Suppressor macrophage treated with lipopolysaccharide for 4 hours (primary cell): Measurements from ENCODE around the gene PNMA8B.
"Not testable (repeated sequence)": the region's sequence is repeated elsewhere in the genome, so short reads cannot be mapped to it uniquely, and the experiment has no call there.

Source experiments
- DNase-seq: peaks from one replicate; pipeline ENCODE4 v3.0.0-alpha.2; 2020

PNMA8B gene, protein sequence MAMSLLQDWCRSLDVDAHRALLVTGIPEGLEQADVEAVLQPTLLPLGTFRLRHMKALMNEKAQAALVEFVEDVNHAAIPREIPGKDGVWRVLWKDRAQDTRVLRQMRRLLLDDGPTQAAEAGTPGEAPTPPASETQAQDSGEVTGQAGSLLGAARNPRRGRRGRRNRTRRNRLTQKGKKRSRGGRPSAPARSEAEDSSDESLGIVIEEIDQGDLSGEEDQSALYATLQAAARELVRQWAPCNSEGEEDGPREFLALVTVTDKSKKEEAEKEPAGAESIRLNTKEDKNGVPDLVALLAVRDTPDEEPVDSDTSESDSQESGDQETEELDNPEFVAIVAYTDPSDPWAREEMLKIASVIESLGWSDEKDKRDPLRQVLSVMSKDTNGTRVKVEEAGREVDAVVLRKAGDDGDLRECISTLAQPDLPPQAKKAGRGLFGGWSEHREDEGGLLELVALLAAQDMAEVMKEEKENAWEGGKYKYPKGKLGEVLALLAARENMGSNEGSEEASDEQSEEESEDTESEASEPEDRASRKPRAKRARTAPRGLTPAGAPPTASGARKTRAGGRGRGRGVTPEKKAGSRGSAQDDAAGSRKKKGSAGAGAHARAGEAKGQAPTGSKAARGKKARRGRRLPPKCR

GRCh38 chr19:46495786-46496099 is at the start of gene PNMA8B:
Gene PNMA8B (minus strand): TSS chr19:46495867. CDS start chr19:46495465, 402 bp downstream.
- no peak for DNase-seq

- no peak for DNase-seq
Observed at GRCh38 chr19:46544651-46545050, 49.0 kb upstream of the PNMA8B start.

- DNase-seq: peak; percentile 98
Observed at GRCh38 chr19:46542428-46543230, 47.0 kb upstream of the PNMA8B start.

DNA sequence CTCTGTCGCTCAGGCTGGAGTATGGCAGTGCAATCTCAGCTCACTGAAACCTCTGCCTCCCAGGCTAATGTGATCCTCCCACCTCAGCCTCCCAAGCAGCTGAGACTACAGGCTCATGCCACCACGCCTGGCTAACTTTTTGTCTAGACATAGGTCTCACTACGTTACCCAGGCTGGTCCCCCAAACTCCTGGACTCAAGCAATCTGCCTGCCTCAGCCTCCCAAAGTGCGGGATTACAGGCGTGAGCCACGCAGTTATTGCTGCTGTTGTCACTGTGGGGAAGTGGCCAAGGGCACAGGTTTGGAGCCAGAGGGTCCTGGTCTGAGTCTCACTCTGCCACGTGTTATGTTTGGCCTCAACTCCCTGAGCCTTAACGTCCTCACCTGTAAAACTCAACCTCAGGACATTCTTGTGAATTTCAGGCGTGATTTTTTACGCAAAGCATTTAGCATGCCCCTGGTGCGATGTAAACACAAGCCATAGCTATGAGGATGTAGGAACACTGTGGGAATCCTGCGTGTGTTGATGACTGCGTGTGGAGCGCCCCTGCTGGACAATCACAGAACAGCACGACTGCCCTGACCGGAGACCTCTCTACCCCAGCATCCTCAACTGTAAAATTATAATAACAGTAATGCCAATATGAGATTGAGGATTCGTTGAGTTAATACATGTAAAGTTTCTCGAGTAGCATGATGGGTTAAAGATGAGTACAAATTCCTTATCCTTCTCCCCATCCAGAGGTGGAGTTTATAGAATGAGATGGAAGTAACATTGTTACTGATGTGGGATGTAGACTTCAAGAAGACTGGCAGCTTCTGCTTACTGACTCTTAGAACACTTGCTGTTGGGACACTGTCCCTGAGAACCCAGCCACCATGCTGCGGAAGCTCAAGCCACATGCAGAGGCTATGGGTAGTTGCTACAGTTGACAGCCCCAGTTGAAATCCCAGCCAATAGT is 41.8 kb upstream of the PNMA8B start:
- DNase-seq: peak; percentile 72

DNA sequence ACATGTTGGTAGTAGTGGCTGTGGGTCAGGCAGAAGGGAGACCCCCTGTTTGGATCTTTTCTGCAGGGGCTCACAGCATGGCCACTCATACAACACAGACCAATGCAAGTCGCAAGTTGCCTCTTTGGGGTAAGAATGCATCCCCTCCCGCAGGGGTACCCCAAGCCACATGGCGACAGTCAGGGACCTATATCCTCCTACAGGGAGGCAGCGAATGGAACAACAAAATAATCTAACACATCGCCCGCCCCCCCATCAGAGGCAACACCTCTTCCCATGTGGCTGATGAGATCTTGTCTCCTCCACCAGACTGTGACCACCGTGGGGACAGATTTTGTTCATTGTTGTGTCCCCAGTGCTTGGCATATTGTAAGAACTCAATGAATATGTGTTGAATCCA is 40.7 kb upstream of the PNMA8B start:
- no peak for DNase-seq

- DNase-seq: no peak
Observed at GRCh38 chr19:46533621-46534081, 38.0 kb upstream of the PNMA8B start.

- no peak for DNase-seq
Observed at GRCh38 chr19:46533078-46533620, 37.5 kb upstream of the PNMA8B start.

GRCh38 chr19:46530636-46531035 is 35.0 kb upstream of the PNMA8B start:
- DNase-seq: no peak

GRCh38 chr19:46529622-46530451 is 34.2 kb upstream of the PNMA8B start:
- DNase-seq: peak; percentile 97

DNA sequence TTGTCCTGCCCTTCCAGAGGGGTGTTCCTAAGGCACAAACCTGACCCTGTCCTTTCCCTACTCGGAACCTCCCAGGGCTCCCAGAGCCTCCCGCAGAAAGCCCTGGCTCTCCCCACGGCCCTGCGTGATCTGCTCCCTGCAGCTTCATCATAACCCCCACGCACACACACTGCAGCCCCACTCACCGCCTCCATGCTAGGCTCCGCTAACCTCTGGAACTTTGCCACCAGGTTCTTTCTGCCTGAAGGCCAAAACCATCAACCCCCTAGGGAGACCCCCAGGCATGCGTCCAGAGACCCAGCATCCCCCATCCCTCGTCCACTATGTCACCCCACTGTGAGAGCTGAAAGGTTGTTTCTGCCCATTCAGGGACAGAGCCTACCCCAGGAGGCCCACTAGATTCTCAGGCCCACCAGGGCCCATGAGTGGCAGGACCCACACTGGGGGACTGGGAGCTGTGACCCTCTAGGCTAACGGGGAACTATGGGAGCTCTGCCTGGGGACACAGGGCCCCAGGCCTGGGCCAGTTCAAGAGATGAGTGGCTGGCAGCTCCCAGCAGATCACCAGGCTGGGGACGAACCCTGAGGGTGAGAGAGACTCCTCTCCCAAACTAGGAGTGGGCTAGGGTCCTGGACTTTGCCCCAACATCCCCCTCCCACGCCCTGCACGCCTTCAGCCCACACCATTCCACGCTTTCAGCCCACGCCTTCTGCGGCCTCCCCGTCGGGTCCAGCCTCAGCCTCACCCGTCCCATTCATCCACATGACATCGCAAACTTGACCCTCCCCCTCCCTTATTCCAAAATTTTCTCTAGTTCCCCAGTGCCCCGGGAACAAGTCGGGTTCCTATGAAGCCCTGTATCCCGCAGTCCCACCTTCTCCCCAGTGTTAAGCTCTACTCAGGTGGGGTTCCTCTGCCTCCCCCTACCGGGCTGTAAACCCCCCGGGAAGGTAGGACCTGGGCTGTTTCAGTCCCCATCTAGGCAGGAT is 33.2 kb upstream of the PNMA8B start:
- no peak for DNase-seq

DNA sequence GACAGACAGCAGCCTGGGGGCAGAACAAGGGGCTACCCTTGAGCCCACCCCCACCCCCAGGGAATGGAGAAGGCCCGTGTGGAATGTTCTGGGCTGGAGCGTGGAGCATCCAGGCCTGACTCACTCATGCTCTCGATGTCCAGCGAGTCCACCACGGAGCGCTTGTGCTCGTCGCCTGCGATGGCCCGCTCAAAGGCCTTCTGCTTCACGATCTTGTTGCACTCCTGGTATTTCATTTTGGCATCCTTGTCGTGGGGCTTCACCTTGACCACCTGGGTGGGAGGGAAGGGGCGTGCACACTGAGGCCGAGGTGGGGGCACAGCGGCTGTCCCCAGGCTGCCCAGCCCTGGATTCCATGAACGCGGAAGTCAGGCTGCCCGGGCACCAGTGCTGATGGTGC is 31.1 kb upstream of the PNMA8B start:
- not testable (repeated sequence) for DNase-seq

GRCh38 chr19:46524308-46524707 is 28.6 kb upstream of the PNMA8B start:
- DNase-seq: peak; percentile 56

DNA sequence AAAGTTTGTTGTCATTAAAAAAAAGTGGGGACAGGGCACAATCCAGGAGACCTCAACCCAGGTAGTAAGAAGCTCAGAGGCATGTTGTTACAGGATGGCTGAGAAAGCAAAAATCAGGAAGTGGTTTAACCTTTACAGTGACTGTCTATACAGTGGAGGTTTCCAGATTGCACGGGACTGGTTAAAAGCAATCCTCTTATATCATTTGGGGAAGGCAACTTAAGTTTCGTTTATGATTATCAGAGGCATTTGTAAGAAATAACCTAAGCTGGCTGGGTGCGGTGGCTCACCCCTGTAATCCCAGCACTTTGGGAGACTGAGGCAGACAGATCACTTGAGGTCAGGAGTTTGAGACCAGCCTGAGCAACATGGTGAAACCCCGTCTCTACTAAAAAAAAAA is 27.3 kb upstream of the PNMA8B start:
- peak; percentile 90 for DNase-seq

- DNase-seq: no peak
Observed at GRCh38 chr19:46521241-46521868, 25.7 kb upstream of the PNMA8B start.

DNA sequence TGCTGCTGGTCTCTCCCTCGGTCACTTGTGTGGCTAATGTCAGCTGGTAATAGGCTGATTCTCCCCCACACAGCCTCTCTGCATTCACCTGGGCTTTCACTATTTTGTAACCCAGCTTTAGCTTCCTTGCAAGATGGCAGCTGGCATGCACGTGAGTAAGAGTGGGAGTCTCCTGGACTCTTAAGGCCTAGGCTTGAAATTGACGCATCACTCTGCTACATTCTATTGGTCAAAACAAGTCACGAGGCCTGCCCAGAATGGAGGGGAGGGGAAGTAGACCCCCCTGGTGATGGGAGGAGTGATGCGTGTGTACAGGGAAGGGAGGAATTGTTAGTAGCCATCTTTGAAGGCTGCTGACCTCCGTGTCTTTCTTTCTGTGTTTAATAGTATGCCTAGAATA is 24.9 kb upstream of the PNMA8B start:
- DNase-seq: no peak

- DNase-seq: no peak
Observed at GRCh38 chr19:46517471-46517870, 21.8 kb upstream of the PNMA8B start.

DNA sequence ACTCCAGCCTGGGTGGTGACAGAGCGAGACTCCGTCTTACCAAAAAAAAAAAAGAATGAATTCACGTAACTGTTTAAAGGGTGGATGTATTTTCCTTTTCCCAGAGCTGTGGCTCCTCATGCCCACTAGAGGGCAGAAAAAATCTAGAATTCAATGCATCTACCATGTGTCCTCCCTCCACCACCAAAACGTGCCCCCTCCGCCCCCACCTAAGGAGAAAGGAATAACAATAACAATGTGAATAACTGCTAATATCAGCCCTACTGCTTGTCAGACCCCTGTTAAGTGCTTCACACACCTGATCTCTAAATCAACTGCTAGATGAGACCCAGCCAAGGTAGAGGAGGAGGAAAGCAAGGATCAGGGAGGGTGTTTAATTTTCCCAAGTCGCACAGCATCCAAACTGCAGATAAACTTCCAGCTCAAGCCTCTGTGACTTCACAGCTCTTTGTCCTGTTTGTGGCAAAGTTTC is 20.2 kb upstream of the PNMA8B start:
- DNase-seq: peak; percentile 76

DNA sequence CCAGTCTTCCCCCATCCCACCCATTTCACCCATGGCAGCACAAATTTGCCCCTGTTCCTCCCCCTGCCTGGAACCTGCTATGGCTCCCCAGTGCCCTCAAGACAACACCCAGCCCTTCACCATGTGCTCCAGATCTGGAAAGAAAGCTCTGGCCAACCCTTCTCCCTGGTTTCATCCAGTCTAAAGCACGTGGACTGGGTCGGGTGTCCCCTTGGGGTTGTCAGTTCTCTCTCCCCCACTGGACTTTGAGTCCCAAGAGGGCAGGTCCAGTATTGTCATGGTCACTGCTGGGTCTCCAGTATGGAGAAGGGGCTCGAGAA is 19.6 kb upstream of the PNMA8B start:
- no peak for DNase-seq

DNA sequence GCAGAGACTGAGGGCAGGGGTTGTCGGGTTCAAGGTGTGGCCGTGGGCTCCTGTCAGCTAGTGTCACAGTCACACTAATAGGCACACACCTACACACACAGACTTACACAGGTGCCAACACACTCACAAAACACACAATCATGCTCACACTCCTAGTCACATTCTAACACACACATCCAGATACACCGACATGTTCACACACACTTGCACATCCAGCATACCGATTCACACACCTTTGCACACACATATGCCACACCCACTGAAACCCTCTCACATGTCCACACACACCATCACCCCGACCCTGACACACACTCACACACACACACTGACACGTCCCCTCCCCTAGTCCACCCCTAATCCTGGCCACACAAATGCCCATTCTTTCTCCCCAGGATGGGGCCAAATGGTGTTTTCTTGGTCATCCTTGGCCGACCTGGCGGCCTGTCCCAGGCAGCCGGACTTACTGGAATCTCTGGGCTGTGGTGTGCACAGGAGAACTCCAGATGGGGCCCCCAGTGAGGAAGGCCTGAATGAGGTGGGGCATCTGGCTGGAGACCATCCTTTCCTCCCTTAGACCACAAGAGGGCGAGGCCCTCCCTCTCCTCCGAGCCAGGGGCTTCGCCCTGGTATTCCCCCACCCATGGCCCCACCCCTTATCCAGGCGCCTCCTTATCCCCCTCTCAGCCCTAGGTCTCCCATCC is 19.1 kb upstream of the PNMA8B start:
- DNase-seq: no peak
